GM18508 (cell line): ENCODE measurements around the gene ETNK2.

Experiments used
- ATAC-seq: cut with Tn5 transposase; IDR thresholded peaks from one replicate; pipeline ENCODE4 v1.9.1; 2021; ENCODE audit warnings: moderate number of reproducible peaks; ENCODE audit not compliant: insufficient read depth, unreplicated experiment

Gene ETNK2

DNA sequence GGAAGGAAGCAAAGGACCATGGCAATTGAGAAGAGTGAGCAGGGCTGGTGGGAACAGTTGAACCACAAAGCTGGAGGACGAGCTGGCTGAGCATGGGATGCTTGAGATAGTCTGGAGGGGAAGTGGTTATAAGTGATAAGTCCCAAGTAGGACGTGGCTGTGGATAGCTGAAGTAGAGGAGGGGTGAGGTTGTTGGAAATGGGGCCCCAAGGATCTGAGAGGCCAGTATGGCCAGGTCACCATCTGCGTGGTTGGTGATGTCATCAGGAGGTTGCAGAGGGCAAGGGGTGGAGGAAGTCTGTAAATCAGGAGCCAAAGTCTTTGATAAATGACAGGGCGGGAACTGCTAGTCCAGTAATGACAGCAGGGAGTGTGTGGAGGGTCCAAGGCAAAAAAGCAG, 25.3 kb upstream of the ETNK2 start:
- no peak for ATAC-seq

- no peak for ATAC-seq
Observed at GRCh38 chr1:204176049-204176448, 24.2 kb upstream of the ETNK2 start.

DNA sequence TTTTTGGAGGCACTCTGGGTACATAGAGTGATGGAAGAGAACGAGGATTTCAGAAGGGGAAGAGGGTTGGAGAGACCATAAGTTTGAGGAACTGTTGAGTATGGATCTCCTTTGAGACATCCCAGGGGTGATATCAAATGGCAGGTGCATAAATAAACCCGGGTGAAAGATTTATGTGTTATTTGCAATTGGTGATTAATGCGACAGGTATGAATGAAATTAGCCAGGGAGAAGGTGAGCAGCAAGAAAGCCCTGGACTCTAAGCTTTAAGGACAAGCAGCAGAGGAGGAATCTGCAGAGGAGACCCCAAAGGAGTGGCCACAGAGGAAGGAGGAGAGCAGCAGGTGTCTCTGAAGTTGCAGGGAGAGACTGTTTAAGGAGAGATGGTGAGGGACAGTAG, 23.1 kb upstream of the ETNK2 start:
- ATAC-seq, result no peak

DNA sequence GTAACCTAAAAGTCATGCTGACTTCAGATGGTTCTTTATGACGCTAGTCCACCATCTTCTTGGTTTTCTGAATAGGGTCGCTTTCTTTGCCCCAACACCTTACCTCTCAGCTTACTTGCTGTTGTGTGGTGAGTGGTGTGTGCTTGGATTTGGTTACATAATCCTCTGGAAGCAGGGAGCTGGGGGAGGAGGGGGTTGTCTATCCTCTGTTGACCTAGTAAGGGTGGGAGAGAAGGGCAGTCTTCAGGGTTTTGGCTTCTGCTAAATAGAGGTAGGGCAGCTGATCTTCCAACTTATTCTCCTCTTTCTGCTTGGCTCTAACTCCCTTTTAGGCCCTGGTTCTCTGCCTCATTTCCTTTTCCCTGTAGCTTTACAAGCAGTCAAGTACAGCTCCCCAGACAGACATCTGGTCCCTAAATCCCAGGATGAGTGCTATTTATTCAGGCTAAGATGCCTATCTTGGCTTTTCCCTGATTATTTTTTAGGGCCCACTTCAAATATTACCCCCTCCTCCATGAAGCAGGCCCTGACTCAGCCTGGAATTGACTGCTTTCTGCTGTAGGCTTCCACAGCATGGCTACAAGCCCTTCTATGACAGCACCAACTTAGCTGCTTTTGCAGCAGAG, 20.7 kb upstream of the ETNK2 start:
- ATAC-seq, result no peak

GRCh38 chr1:204171751-204172178, 19.9 kb upstream of the ETNK2 start:
- no peak for ATAC-seq

- no peak for ATAC-seq
Observed at GRCh38 chr1:204170494-204171155, 18.8 kb upstream of the ETNK2 start.

GRCh38 chr1:204169858-204170257, 18.0 kb upstream of the ETNK2 start:
- ATAC-seq, result no peak

DNA sequence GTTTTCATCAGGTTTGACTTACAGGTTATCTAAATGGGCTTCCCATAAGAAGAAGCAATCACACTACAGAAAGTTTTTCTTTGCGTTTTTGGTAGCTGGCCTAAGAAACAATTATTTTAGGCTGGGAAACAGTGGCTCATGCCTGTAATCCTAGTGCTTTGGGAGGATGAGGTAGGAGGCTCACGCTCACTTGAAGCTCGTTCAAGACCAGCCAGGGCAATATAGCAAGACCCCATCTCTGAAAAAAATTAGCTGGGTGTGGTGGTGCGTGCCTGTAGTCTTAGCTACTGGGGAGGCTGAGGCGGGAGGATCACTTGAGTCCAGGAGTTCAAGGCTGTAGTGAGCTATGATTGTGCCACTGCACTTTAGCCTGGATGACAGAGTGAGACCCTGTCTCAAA, 15.9 kb upstream of the ETNK2 start:
- no peak for ATAC-seq

GRCh38 chr1:204166219-204166618, 14.4 kb upstream of the ETNK2 start, which contains the start of gene REN:
TSS of gene REN (minus strand) at chr1:204166337. CDS start at chr1:204166293, 44 bp downstream.
- no peak for ATAC-seq

- ATAC-seq, result no peak
Observed at GRCh38 chr1:204162494-204163074, 10.7 kb upstream of the ETNK2 start.

DNA sequence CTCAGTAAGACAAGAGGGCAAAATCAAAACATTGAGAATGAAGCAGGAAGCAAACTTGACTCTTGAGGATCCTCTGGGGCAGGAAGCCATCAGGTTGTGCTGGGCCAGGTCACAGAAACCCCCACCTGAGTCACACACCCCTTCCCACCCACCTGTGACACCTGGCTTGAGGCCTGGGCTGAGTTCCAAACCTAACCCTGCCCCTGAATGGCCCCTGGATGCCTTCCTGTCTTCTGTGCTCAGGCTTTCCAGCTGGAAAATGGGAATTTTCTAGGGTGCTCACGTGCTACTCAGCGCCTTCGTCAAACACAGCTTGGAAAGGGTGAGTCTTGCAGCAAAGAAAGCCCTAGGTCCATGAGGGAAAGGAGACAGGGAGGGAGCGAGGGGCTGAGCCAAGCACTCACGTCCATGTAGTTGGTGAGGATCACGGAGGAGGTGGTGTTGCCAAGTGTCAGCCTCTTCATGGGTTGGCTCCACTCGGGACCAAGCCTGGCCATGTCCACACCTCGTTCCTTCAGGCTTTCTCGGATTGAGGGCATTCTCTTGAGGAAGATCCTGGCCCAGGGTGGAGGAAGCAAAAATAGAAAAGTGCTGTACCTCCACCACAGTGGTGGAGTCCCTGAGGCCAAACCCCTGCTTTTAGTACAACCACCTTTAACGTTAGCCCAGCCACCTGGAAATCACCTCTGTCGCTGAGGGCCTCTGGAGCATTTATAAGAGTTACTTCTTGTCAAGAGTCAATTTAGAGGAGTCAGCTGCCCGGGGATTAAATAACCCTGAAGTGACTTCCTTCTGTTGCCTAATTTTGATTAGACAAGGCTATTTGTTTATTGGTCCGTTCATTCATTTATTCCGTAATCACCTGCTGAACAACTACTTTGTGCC, 10.0 kb upstream of the ETNK2 start:
- no peak for ATAC-seq

GRCh38 chr1:204157962-204158361, 6.1 kb upstream of the ETNK2 start:
- no peak for ATAC-seq

- ATAC-seq, result no peak
Observed at GRCh38 chr1:204155881-204156280, 4.0 kb upstream of the ETNK2 start.

GRCh38 chr1:204154568-204155255, 2.9 kb upstream of the ETNK2 start:
- no peak for ATAC-seq

- no peak for ATAC-seq
Observed at GRCh38 chr1:204153667-204154066, 1.8 kb upstream of the ETNK2 start.

GRCh38 chr1:204152310-204153044, 633 bp upstream of the ETNK2 start:
- ATAC-seq, result no peak

- ATAC-seq, result no peak
Observed at GRCh38 chr1:204150702-204151551, 917 bp downstream of the ETNK2 start.

DNA sequence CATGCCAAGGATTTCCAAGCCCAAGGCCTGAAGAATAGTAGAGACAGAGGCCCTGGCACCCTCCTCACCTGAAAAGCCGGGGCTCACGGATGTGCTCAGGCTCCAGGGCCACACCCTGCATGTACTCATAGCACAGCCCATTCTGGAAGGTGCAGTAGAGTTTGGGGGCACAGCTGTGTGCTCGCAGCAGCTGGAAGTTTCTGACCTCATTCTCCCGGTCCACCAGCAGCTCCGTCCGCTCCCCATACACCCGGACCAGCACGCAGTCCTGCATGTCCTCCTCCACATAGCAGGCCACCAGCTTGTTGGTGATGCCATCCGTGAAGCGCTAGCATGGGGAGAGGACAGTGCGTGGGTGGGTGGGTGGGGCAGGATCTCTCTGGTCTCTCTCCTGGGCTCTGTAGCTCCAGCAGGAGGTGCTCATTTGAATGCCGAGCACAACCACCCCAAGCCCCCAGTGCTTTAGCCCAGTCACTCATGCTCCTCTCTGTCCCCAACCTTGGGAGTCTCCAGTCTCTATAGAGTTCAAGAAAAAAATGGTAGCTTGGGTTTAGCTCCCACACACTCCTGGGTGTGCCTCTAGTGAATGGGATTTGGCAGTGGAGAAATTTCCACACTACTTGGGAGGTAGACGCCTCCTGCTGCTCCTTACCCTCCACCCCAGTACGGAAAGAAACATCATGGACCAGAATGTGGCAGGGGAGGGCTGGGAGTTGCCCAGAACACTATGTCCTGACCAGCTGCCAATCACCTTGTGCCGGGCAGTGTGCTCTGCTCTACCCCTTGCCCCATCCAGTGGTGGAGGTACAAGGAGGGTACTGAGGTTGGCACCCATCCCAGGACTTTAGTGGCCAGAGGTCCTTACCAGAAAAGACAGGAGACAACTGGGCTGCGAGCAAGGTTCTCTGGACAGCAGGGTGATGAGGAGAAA, 1.9 kb downstream of the ETNK2 start:
- ATAC-seq, result no peak
